Right lobe of liver (tissue), 4 donors: ENCODE data around the gene ACP3.

Experiments
- POLR2A ChIP-seq: fragments of 450-650 bp; IDR thresholded peaks from one replicate; pipeline ENCODE4 v1.6.1; 2017; ENCODE audit warnings: antibody characterized with exemption, mild to moderate bottlenecking
- TF ChIP-seq, protein P1 (sequence below), 4 donors: fragments of 200-600 bp in 3 of 4; fragments of 450-650 bp in 1 of 4; IDR thresholded peaks; one replicate each; pipeline versions ENCODE4 v1.5.1 to v1.8.0; 2016 to 2022; ENCODE audit warnings: antibody characterized with exemption in 4 of 4, mild to moderate bottlenecking in 2 of 4
- donor health status: DM: no; HTN: no; CAD: no.
- donor health status: DM: no; HTN: no; CAD: no.
- donor health status: DM: no; HTN: yes; CAD: no.

DNA sequence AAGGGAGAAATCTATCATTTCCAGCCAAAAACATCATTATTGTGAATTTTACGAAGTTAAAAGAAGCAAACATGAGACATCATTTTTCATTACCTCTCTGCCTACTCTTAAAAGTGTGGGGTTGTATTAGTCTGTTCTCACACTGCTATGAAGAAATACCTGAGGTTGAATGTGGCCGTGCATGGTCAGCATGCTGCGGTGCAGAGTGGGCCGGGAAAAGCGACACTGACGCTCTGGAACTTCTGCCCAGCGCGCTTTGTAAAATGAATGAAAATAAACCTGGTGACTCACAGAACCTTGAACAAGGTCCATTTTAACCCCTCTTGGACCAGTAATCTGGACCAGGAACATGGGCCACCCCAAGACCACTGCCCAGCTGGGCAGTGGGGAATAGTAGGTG lies 69.1 kb downstream of the ACP3 start:
- TF ChIP-seq, protein P1, sequence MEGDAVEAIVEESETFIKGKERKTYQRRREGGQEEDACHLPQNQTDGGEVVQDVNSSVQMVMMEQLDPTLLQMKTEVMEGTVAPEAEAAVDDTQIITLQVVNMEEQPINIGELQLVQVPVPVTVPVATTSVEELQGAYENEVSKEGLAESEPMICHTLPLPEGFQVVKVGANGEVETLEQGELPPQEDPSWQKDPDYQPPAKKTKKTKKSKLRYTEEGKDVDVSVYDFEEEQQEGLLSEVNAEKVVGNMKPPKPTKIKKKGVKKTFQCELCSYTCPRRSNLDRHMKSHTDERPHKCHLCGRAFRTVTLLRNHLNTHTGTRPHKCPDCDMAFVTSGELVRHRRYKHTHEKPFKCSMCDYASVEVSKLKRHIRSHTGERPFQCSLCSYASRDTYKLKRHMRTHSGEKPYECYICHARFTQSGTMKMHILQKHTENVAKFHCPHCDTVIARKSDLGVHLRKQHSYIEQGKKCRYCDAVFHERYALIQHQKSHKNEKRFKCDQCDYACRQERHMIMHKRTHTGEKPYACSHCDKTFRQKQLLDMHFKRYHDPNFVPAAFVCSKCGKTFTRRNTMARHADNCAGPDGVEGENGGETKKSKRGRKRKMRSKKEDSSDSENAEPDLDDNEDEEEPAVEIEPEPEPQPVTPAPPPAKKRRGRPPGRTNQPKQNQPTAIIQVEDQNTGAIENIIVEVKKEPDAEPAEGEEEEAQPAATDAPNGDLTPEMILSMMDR (IDR thresholded peaks at IDR 0.05), result no peak
- no peak for TF ChIP-seq POLR2A
